Stimulated activated naive CD8-positive, alpha-beta T cell treated with anti-CD3 and anti-CD28 coated beads, Interleukin-15, Interleukin-2, amounts not matched to agents 100 U/mL and 50 U/mL, for 24 hours (primary cell): ENCODE data around the gene ULBP3.
"Not testable (repeated sequence)": the region's sequence is repeated elsewhere in the genome, so short reads cannot be mapped to it uniquely, and the experiment has no call there.

Experiments
- ATAC-seq: fragments of 150-1000 bp; cut with Tn5 transposase; one replicate; pipeline ENCODE4 v1.10.0; 2021
- DNase-seq: peaks from one replicate; pipeline ENCODE4 v3.0.0; 2021

Gene ULBP3

DNA sequence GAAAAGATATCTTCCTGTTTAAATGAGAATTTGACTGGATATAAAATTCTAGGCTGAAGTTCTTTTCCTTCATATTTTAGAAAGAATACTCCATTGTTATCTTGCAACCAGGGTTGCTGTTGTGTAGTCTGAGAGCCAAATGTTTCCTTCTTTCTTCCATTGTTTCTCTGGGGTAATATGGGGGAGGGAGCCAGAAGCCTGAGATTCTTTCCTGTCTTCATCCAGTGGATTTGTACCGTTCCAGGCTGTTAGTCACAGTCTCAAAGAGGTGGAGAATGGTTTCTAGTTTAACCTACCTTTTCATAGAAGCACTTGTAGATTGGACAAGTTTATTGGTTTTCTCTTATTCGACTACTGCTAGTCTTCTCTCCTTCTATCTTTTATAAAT is 6.1 kb upstream of the ULBP3 start:
- no peak for ATAC-seq
- DNase-seq: no peak

DNA sequence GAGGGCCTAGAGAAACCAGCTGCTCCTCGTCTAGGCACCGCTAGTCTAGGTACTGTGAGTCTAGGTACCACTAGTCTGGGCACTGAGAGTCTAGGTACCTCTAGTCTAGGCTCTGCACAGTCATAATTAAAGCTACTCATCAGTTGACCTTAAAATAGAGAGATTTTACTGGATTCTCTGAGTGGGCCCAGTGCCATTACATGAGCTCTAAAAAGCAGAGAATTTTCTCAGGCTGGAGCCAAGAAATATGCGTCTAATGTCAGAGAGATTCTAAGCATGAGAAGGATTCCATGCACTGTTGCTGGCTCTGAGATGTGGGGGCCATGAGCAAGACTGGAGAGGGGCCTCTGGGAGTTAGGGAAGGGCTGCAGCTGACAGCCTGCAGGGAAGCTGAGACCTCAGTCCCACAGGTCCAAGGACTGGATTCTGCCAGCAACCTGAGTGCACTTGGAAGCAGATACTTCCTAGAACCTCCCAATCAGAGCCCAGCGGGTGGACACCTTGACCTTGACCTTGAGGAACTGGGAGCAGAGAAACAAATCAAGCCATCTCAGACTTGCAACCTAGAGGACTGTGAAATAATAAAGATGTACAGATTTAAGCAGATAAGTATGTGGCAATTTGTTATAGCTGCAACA is 5.6 kb upstream of the ULBP3 start:
- ATAC-seq: peak; percentile 16
- DNase-seq: not testable (repeated sequence)

DNA sequence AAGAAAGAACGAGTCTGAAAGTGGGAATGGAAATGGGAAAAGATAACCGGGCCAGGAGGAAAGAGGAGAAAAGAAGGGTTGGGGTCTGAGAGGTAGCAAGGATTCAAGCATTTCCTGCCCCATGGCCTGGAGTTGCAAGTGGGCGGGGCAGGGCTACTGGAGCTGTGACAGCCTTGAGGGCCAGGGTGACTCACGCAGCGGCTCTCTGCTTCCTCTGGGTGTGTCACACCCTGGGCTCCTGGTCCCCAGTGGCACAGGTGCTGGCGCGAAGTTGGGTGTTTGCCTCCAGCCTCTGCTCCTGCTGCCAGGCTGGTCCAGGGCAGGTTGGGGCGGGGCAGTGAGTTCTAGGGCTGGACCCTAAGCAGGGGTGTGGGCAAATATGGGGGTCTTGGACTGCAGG is 3.3 kb upstream of the ULBP3 start:
- ATAC-seq: no peak
- peak; percentile 44 for DNase-seq

DNA sequence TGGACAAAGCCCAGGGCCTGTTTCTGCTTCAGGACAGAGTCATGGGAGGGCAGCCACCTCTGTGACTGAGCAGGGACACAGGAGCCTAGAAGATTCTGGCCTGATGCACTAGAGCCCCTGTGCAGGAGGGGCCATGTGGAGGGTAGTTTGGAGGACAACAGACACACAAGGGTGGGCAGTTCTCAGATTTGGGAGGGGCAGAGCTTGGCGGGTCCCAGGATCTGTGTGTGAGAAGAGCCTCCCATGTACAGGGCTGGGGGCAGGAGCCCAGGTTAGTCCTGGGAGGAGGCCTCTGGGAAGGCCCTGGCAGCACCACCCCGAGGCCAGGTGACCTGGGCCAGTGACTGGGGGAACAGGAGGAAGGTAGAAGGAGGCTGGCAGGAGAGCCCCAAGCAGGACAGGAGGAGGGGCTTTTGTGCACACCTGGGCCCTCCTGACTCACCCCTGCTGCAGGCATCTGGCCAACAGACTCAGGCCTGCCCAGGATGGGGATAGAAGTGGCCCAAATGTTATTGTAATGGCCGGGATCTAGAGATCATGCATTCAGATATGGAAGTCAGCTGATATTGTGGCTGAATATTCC is 1.4 kb upstream of the ULBP3 start:
- no peak for ATAC-seq
- no peak for DNase-seq

- ATAC-seq (no peak), DNase-seq (no peak)
Measured at GRCh38 chr6:150069706-150070105, 785 bp upstream of the ULBP3 start.

- ATAC-seq: no peak
- DNase-seq: no peak
Measured at GRCh38 chr6:150068151-150068550, 770 bp downstream of the ULBP3 start.

- ATAC-seq (no peak), DNase-seq (no peak)
Measured at GRCh38 chr6:150065083-150065482, 3.8 kb downstream of the ULBP3 start.

- ATAC-seq (no peak), DNase-seq (no peak)
Measured at GRCh38 chr6:150063640-150064039, 5.3 kb downstream of the ULBP3 start.

- DNase-seq: not testable (repeated sequence)
- peak; percentile 45 for ATAC-seq
Measured at GRCh38 chr6:150059973-150060372, 8.9 kb downstream of the ULBP3 start.

GRCh38 chr6:150058986-150059385 is 9.9 kb downstream of the ULBP3 start:
- DNase-seq (no peak), ATAC-seq (no peak)

- no peak for ATAC-seq
- DNase-seq: no peak
Measured at GRCh38 chr6:150058231-150058792, 10.6 kb downstream of the ULBP3 start.

DNA sequence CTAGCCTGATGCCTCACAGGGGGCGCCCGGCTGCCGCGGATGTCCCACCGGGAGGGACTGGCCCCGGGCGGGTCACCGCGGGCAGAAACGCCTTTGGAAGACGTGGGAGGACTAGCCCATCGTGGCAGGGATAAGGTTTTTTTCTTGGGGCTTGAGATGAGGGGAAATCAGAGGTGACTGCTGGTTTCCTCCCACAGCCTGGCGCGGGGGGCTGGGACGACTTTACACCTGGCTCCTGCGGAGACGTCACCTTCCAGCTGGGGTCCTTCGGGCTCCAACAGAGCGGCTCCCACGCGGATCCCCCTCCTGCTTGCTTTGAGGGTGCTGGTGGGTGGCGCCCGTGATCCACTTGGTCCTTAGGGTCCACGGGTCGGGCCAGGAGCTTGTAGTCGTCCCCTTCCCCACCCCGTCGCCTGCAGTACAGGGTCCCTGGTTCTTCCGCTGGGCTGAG is 11.4 kb downstream of the ULBP3 start:
- DNase-seq (no peak), ATAC-seq (no peak)

DNA sequence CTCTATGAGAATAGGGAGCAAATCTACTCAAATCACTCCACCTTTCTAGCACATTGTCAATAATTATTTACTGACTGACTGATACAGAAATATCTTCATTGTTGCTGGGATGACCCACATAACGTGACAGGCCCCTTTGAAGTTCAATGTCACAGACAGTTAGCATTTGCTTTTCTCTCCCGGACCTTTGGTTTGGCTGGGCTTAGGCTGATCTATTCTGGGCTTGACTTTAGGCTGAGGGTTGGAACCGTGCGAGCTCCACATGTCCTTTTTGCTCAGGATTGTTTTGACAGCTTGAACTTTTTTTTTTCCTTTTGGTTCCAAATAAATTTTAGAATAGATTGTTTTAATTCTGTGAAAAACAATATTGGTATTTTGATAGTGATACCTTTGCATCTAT is 12.0 kb downstream of the ULBP3 start:
- no peak for DNase-seq
- ATAC-seq: no peak

- no peak for DNase-seq
- ATAC-seq: no peak
Measured at GRCh38 chr6:150056156-150056555, 12.8 kb downstream of the ULBP3 start.

DNA sequence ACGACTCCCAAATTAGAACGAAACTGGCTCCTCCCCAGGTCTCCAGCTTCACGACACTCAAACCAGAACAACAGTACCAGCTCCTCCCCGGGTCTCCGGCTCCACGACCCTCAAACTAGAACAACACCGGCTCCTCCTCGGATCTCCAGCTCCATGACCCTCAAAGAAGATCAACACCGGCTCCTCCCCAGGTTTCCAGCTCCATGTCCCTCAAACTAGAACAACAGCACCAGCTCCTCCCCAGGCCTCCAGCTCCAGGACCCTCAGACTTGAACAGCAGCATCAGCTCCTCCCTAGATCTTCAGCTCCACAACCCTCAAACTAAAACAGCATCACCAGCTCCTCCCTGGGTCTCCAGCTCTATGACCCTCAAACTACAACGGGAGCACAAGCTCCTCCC is 13.8 kb downstream of the ULBP3 start:
- no peak for ATAC-seq
- DNase-seq: no peak

- ATAC-seq: no peak
- no peak for DNase-seq
Measured at GRCh38 chr6:150053450-150053849, 15.5 kb downstream of the ULBP3 start.

DNA sequence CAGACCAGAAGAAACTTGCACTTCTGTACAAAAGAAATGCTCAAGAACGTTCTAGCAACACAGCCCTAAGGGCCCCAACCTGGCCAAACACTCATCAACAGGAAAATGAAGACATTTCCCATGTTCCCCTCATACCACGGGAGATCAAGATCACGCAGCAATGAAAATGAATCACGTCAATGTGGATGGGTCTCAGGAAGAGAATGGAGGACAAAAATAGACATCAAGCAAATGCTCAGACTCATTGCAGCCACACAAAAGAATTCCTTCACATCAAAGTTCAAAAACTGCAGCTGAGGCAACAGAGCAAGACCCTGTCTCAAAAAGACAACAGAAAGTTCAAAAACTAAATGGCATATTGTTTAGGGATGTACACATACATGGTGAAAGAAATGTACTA is 18.1 kb downstream of the ULBP3 start:
- DNase-seq (no peak), ATAC-seq (no peak)

GRCh38 chr6:150048099-150048498 is 20.8 kb downstream of the ULBP3 start:
- DNase-seq (no peak), ATAC-seq (no peak)

DNA sequence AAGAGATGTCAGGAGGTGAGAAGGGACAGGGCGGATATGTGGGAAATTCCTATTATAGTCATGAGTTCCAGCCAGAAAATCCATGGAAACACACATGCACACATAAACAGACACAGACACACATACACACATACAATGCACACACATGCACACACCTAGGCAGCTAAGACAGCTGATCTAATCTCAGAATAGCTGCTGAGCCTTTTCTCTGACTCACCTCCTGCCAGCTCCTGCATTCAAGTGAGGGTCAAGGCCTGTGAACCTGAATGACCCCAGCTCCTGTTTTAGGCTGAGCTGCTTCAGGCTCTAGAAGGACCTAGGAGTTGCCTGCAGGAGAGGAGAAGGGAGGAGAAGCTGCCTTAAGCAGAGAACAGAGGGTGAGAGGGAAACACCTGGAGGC is 22.0 kb downstream of the ULBP3 start:
- no peak for ATAC-seq

GRCh38 chr6:150044621-150045145 is 24.2 kb downstream of the ULBP3 start:
- no peak for DNase-seq
- ATAC-seq: no peak

More for the DNA sequence above, 22.0 kb downstream of the ULBP3 start:
- DNase-seq: no peak

DNA sequence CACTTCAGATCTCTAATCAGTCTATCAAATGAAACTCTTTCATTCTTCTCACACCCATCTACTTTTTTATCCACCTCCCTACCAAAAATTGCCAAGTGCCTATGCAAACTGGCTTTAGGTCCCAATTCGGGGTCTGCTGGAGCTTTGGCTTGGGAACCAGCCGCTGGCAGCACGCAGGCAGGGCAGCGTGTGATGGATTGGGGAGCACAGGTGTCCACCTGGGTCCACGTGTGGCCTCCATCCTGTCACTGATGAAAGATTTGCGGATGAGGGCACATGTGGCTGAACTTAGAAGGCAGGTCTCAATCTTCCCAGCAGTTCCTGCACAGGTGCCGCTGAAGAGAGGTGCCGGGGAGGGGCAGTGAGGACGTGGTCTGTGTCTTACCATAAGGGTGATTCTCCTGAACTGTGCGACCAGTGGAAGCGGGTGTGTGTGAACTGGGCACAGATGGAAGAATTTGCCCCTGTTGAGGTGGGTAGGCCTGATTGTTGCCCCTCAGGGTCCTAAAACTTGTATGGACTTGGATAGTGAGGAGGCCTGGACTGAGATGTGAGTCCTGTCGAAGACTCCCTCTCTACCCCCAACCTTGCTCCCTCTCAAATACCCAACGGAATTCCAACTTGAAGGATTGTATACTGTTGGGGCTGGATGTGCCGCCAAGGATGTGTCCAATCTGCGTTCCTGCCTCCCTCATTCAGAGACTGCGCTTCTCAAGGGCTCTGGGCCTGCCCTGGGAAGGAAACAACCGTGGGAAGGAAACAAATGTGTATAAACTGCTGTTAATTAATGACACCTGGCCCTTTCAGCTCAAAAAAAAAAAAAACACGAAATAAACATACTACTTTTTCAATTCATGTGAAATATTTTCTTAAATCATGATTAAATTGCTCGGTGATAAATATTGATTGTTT is 25.2 kb downstream of the ULBP3 start:
- ATAC-seq (no peak), DNase-seq (no peak)

DNA sequence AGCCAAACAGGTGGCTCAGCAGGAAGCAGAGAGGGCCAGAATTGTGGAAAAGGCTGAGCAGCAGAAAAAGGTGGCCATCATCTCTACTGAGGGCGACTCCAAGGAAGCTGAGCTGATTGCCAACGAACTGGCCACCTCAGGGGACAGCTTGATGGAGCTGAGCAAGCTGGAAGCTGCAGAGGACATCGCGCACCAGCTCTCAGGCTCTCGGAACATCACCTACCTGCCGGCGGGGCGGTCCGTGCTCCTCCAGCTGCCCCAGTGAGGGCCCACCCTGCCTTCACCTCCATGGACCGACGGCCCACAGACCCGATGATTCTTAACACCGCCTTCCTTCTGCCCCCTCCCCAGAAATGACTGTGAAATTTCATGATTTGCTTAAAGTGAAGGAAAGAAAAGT is 25.8 kb downstream of the ULBP3 start:
- no peak for ATAC-seq

More for the DNA sequence above, 25.8 kb downstream of the ULBP3 start:
- no peak for DNase-seq
